Neural crest cell (in vitro differentiated cells): ENCODE data around the gene TEKTIP1. TPM values are rescaled to one million over a fixed set of nuclear protein-coding genes. Genes with fewer than 3 reads are reported as not detected.

Experiments used
- DNase-seq: peaks from one replicate; pipeline ENCODE4 v3.0.0; 2021; ENCODE audit warnings: low read depth, mixed read lengths, low spot score
- H3K27ac Mint-ChIP-seq: one replicate; pipeline ENCODE4 v1.8.0; 2021; ENCODE audit warnings: mild to moderate bottlenecking, mixed read lengths; ENCODE audit not compliant: unreplicated experiment
- H3K27me3 Mint-ChIP-seq: 2 replicates; pipeline ENCODE4 v1.8.0; 2021; ENCODE audit warnings: low read depth, mild to moderate bottlenecking, mixed read lengths
- H3K36me3 Mint-ChIP-seq: 2 replicates; pipeline ENCODE4 v1.8.0; 2021; ENCODE audit warnings: low read depth, mild to moderate bottlenecking, mixed read lengths
- H3K4me1 Mint-ChIP-seq: 2 replicates; pipeline ENCODE4 v1.8.0; 2021; ENCODE audit warnings: mixed read lengths
- H3K4me3 Mint-ChIP-seq: one replicate; pipeline ENCODE4 v1.8.0; 2021; ENCODE audit warnings: mild to moderate bottlenecking, mixed read lengths
- H3K9me3 Mint-ChIP-seq: 2 replicates; pipeline ENCODE4 v1.8.0; 2021; ENCODE audit warnings: mixed read lengths
- CTCF ChIP-seq: fragments of 200-600 bp; sonication (generic); conservative IDR thresholded peaks from 2 replicates; pipeline ENCODE4 v1.5.0; 2021; ENCODE audit warnings: antibody characterized with exemption, mild to moderate bottlenecking
- total RNA-seq: library from RNA; stranded (reverse); gene quantifications from 2 replicates; pipeline ENCODE4 v1.2.1, GENCODE V29; 2021

TEKTIP1 gene
- total RNA-seq, 1 donor from 2014 or later = 2.0 TPM

- Mint-ChIP-seq H3K27ac (no peak overlapping the region), H3K27me3 (peaks cover 60% of the 10 kb centered on the region), H3K4me1 (no peaks in the 10 kb centered on the region), H3K4me3 (no peak overlapping the region), H3K36me3 (no peaks in the 10 kb centered on the region), H3K9me3 (peaks cover 3% of the 10 kb centered on the region)
- DNase-seq = no peak
- no peak for TF ChIP-seq CTCF
Observed at GRCh38 chr19:3586707-3587346, 47.9 kb downstream of the TEKTIP1 start.

GRCh38 chr19:3589439-3589838, 50.5 kb downstream of the TEKTIP1 start:
- Mint-ChIP-seq H3K4me1 (no peaks in the 10 kb centered on the region), H3K27ac (no peak overlapping the region), H3K9me3 (peaks cover 3% of the 10 kb centered on the region), H3K27me3 (peaks cover 55% of the 10 kb centered on the region), H3K4me3 (no peak overlapping the region), H3K36me3 (no peaks in the 10 kb centered on the region)
- no peak for TF ChIP-seq CTCF
- no peak for DNase-seq

GRCh38 chr19:3589949-3590348, 51.0 kb downstream of the TEKTIP1 start:
- Mint-ChIP-seq H3K4me1 (no peaks in the 10 kb centered on the region), H3K9me3 (peaks cover 3% of the 10 kb centered on the region), H3K27me3 (peaks cover 55% of the 10 kb centered on the region), H3K4me3 (no peak overlapping the region), H3K27ac (no peak overlapping the region), H3K36me3 (no peaks in the 10 kb centered on the region)
- no peak for TF ChIP-seq CTCF
- DNase-seq = no peak

GRCh38 chr19:3590991-3591659, 52.2 kb downstream of the TEKTIP1 start:
- no peak for DNase-seq
- Mint-ChIP-seq H3K9me3 (peaks cover 3% of the 10 kb centered on the region), H3K36me3 (no peaks in the 10 kb centered on the region), H3K4me3 (no peak overlapping the region), H3K27ac (no peak overlapping the region), H3K27me3 (peaks cover 48% of the 10 kb centered on the region), H3K4me1 (no peaks in the 10 kb centered on the region)
- TF ChIP-seq CTCF = no peak

GRCh38 chr19:3591876-3592613, 53.1 kb downstream of the TEKTIP1 start:
- Mint-ChIP-seq H3K27me3 (peaks cover 38% of the 10 kb centered on the region), H3K4me1 (no peaks in the 10 kb centered on the region), H3K9me3 (peaks cover 3% of the 10 kb centered on the region), H3K4me3 (no peak overlapping the region), H3K27ac (no peak overlapping the region), H3K36me3 (no peaks in the 10 kb centered on the region)
- DNase-seq = no peak
- TF ChIP-seq CTCF = no peak
